Fibroblast of villous mesenchyme (primary cell): Measurements from ENCODE around the gene DPY19L3. TPM values are rescaled to one million over a fixed set of nuclear protein-coding genes. Genes with fewer than 3 reads are reported as not detected.
A peak's percentile ranks its signal among the peaks of the same experiment; 100 is the strongest.

Source experiments
- DNase-seq: peaks from one replicate; pipeline ENCODE4 v3.0.0-alpha.2; 2010; ENCODE audit warnings: low read depth
- H3K4me3 ChIP-seq: 2 replicates; pipeline ENCODE4 v1.5.1; 2011; ENCODE audit warnings: low read depth, mild to moderate bottlenecking, low read length
- CTCF ChIP-seq: IDR thresholded peaks from 2 replicates; pipeline ENCODE4 v1.5.1; 2012; ENCODE audit warnings: low read depth, mild to moderate bottlenecking, low read length; ENCODE audit not compliant: insufficient read depth
- total RNA-seq: library from RNA; depleted of rRNA; stranded (reverse); fragments of >200 nt; gene quantifications from 2 replicates; pipeline ENCODE4 v1.2.3, GENCODE V29; 2012

The DPY19L3 gene
- total RNA-seq, 1 donor = 22.5 TPM

GRCh38 chr19:32471095-32471494 is 65.5 kb downstream of the DPY19L3 start:
- TF ChIP-seq CTCF = no peak
- DNase-seq = no peak
- no peak overlapping the region for H3K4me3 ChIP-seq

GRCh38 chr19:32471811-32472210 is 66.2 kb downstream of the DPY19L3 start:
- TF ChIP-seq CTCF = no peak
- H3K4me3 ChIP-seq = no peak overlapping the region
- no peak for DNase-seq

GRCh38 chr19:32475141-32476031 is 69.8 kb downstream of the DPY19L3 start:
- DNase-seq = no peak
- TF ChIP-seq CTCF = no peak
- H3K4me3 ChIP-seq = no peak overlapping the region

- no peak for TF ChIP-seq CTCF
- H3K4me3 ChIP-seq = no peak overlapping the region
- no peak for DNase-seq
Observed at GRCh38 chr19:32476032-32476350, 70.4 kb downstream of the DPY19L3 start.

GRCh38 chr19:32480321-32480720 is 74.8 kb downstream of the DPY19L3 start:
- no peak for DNase-seq
- H3K4me3 ChIP-seq = no peak overlapping the region
- no peak for TF ChIP-seq CTCF

GRCh38 chr19:32483574-32483973 is 78.0 kb downstream of the DPY19L3 start:
- TF ChIP-seq CTCF = no peak
- no peak overlapping the region for H3K4me3 ChIP-seq
- DNase-seq = no peak

- DNase-seq = peak; percentile 54
- no peak for TF ChIP-seq CTCF
- H3K4me3 ChIP-seq = no peak overlapping the region
Observed at GRCh38 chr19:32489971-32490370, 84.4 kb downstream of the DPY19L3 start.
